DMS153 (cell line): ENCODE data around the gene ACACB.
A peak's percentile ranks its signal among the peaks of the same experiment; 100 is the strongest.

Source experiments
- DNase-seq: peaks from one replicate; lab custom pipeline; 2025; lab: John Stamatoyannopoulos, UW

Gene ACACB

GRCh38 chr12:109115758-109116610 lies at the start of gene ACACB:
TSS of gene ACACB (plus strand) at chr12:109116587. CDS start at chr12:109139406, 22,819 bp downstream.
- DNase-seq: no peak

- peak; percentile 85 for DNase-seq
Measured at GRCh38 chr12:109069307-109070271, 46.8 kb upstream of the ACACB start.

- no peak for DNase-seq
Measured at GRCh38 chr12:109074866-109075265, 41.5 kb upstream of the ACACB start.

GRCh38 chr12:109082751-109083150 lies 33.6 kb upstream of the ACACB start:
- no peak for DNase-seq

GRCh38 chr12:109084425-109084824 lies 32.0 kb upstream of the ACACB start:
- DNase-seq: no peak

- DNase-seq: no peak
Measured at GRCh38 chr12:109085590-109085989, 30.8 kb upstream of the ACACB start.

- DNase-seq: no peak
Measured at GRCh38 chr12:109087250-109087649, 29.1 kb upstream of the ACACB start.

GRCh38 chr12:109088818-109089217 lies 27.6 kb upstream of the ACACB start:
- no peak for DNase-seq

- no peak for DNase-seq
Measured at GRCh38 chr12:109089683-109090082, 26.7 kb upstream of the ACACB start.

- no peak for DNase-seq
Measured at GRCh38 chr12:109092497-109093021, 23.8 kb upstream of the ACACB start.

- peak; percentile 86 for DNase-seq
Measured at GRCh38 chr12:109093022-109093918, 23.1 kb upstream of the ACACB start, which contains the start of gene ALKBH2. TSS of gene ALKBH2 (minus strand) at chr12:109093472. CDS start at chr12:109092786, 686 bp downstream.

- no peak for DNase-seq
Measured at GRCh38 chr12:109097140-109097434, 19.3 kb upstream of the ACACB start.

- peak; percentile 94 for DNase-seq
Measured at GRCh38 chr12:109097435-109098182, 18.8 kb upstream of the ACACB start, which contains the start of gene UNG. TSS of gene UNG (plus strand) at chr12:109097597. CDS start at chr12:109097680, 83 bp downstream.

GRCh38 chr12:109098183-109098604 lies 18.2 kb upstream of the ACACB start:
- DNase-seq: no peak

- no peak for DNase-seq
Measured at GRCh38 chr12:109098651-109099050, 17.7 kb upstream of the ACACB start.

- no peak for DNase-seq
Measured at GRCh38 chr12:109099431-109100020, 16.9 kb upstream of the ACACB start.

- DNase-seq: no peak
Measured at GRCh38 chr12:109100741-109101140, 15.6 kb upstream of the ACACB start.

- DNase-seq: no peak
Measured at GRCh38 chr12:109102491-109102890, 13.9 kb upstream of the ACACB start.

GRCh38 chr12:109105176-109105575 lies 11.2 kb upstream of the ACACB start:
- no peak for DNase-seq

- DNase-seq: no peak
Measured at GRCh38 chr12:109109746-109110350, 6.5 kb upstream of the ACACB start.
